C4-2B (cell line): ENCODE data around the gene TSSK2.

ENCODE experiments used
- H3K27ac ChIP-seq: fragments of 450-650 bp; 2 replicates; pipeline ENCODE4 v1.5.1; 2017
- CTCF ChIP-seq: fragments of 450-650 bp; conservative IDR thresholded peaks from 2 replicates; pipeline ENCODE4 v1.5.1; 2017; ENCODE audit warnings: mild to moderate bottlenecking
- ZFX ChIP-seq: fragments of 450-650 bp; IDR thresholded peaks from 2 replicates; pipeline ENCODE4 v1.6.1; 2017

TSSK2 gene

GRCh38 chr22:19126309-19127273 is 4.5 kb upstream of the TSSK2 start:
- no peak for TF ChIP-seq ZFX
- TF ChIP-seq CTCF = no peak
- H3K27ac ChIP-seq = no peak overlapping the region

- TF ChIP-seq ZFX = no peak
- H3K27ac ChIP-seq = no peak overlapping the region
Observed at GRCh38 chr22:19127329-19128008, 3.6 kb upstream of the TSSK2 start.

- TF ChIP-seq ZFX (no peak), CTCF (no peak)
- no peak overlapping the region for H3K27ac ChIP-seq
Observed at GRCh38 chr22:19128009-19128401, 3.1 kb upstream of the TSSK2 start.

DNA sequence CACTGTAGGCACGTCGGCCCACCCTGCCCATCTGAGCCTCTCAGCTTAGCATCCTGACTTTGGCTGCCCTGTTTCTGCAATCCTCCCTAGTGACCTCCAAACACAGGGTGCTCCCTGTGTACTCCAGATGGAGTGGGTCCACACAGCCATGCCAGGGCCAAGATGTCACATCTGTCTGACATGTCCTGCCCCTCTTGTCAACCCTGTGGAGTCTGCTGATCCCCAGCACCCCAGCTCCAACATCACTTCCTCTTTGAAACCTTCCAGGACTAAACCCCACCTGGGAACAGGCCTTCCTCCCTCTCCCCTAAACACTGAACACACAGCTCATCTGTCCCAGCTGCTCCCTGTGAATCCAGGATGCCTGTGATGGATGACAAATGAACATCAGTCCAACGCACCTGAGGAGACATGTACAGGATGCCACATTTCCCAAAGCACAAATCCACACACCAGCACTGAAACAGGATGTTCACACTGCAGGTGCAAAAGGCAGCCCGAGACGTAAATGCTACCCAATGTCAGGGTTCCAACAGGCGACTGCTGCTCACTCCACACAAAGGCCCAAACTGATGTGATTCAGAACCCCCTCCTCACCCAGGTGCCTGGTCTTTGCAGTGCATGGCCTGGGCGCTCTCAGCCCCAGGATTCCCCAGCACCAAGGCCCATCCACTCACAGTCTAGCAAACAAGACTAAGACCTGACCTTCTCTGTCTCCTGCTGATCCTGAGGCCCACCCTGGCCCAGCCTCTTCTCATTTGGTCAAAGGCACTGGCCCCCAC is 2.0 kb upstream of the TSSK2 start:
- H3K27ac ChIP-seq = no peak overlapping the region
- no peak for TF ChIP-seq CTCF
- TF ChIP-seq ZFX = no peak

DNA sequence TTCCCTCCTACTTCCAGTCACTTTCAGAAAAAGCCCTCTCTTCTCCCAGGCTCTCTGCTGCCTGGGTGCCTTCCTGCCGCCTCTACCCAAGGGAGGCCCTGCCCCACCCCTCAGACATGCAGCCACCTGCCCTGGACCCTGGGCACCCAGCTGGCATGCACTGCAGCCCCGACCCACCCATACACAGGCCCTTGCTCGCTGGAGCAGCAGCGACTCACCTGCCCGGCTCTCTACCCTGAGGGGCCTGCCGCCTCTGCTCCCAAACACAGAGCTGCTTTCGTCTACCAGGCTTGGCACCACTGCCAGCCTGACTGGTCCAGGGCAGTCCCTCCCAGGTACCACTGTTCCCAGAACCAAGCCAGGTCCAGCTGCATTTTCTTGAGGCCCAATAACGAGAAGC is 1.2 kb upstream of the TSSK2 start:
- no peak overlapping the region for H3K27ac ChIP-seq
- TF ChIP-seq ZFX (no peak), CTCF (no peak)

GRCh38 chr22:19131685-19132015 is 542 bp downstream of the TSSK2 start:
- no peak overlapping the region for H3K27ac ChIP-seq
- TF ChIP-seq CTCF = no peak
- TF ChIP-seq ZFX = no peak

DNA sequence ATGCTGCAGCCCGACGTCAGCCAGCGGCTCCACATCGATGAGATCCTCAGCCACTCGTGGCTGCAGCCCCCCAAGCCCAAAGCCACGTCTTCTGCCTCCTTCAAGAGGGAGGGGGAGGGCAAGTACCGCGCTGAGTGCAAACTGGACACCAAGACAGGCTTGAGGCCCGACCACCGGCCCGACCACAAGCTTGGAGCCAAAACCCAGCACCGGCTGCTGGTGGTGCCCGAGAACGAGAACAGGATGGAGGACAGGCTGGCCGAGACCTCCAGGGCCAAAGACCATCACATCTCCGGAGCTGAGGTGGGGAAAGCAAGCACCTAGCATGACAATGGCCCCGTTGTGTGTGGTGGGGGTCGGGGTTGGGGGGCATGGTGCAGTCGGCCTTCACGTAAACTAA is 1.0 kb downstream of the TSSK2 start:
- no peak for TF ChIP-seq CTCF
- TF ChIP-seq ZFX = no peak
- no peak overlapping the region for H3K27ac ChIP-seq
